Measurements from ENCODE around the gene GMPR. TPM values are rescaled to one million over a fixed set of nuclear protein-coding genes. Genes with fewer than 3 reads are reported as not detected.
"Not testable (repeated sequence)": the region's sequence is repeated elsewhere in the genome, so short reads cannot be mapped to it uniquely, and the experiment has no call there.

GMPR gene
- total RNA-seq, 1 donor from 2014 or later: 17.6 TPM

GRCh38 chr6:16265351-16266341, 27.3 kb downstream of the GMPR start:
- Histone ChIP-seq H3K9me3 (no peaks in the 10 kb centered on the region), H3K27ac (no peak overlapping the region), H3K27me3 (no peaks in the 10 kb centered on the region), H3K4me1 (peaks cover 2% of the 10 kb centered on the region), H3K36me3 (no peaks in the 10 kb centered on the region), H3K4me3 (no peak overlapping the region)
- no peak for TF ChIP-seq CTCF (IDR thresholded peaks at IDR 0.05)
- ATAC-seq: no peak
- intact Hi-C loops (cut with DNase I): no loop called here
- no peak for DNase-seq

- Histone ChIP-seq H3K27ac (no peak overlapping the region), H3K4me1 (no peaks in the 10 kb centered on the region), H3K9me3 (no peaks in the 10 kb centered on the region), H3K4me3 (no peak overlapping the region), H3K27me3 (no peaks in the 10 kb centered on the region), H3K36me3 (no peaks in the 10 kb centered on the region)
- ATAC-seq (no peak), DNase-seq (no peak)
- intact Hi-C loops (cut with DNase I): no loop called here
- TF ChIP-seq CTCF (IDR thresholded peaks at IDR 0.05): no peak
Measured at GRCh38 chr6:16267428-16268263, 29.3 kb downstream of the GMPR start.

- H3K27me3 ChIP-seq; H3K4me3 ChIP-seq; ATAC-seq; DNase-seq; H3K27ac ChIP-seq; H3K9me3 ChIP-seq; intact Hi-C loops (cut with DNase I); H3K36me3 ChIP-seq; H3K4me1 ChIP-seq: not testable (repeated sequence)
Measured at GRCh38 chr6:16269442-16270070, 31.2 kb downstream of the GMPR start.

- intact Hi-C loops (cut with DNase I): no loop called here
- ATAC-seq: no peak
Measured at GRCh38 chr6:16270178-16270794, 31.9 kb downstream of the GMPR start.

GRCh38 chr6:16271428-16271827, 33.0 kb downstream of the GMPR start:
- H3K9me3 ChIP-seq: no peaks in the 10 kb centered on the region
- H3K4me3 ChIP-seq: no peak overlapping the region
- no peaks in the 10 kb centered on the region for H3K27me3 ChIP-seq
- DNase-seq: no peak
- no peaks in the 10 kb centered on the region for H3K36me3 ChIP-seq
- TF ChIP-seq CTCF (IDR thresholded peaks at IDR 0.05): no peak
- no peak for ATAC-seq
- no peak overlapping the region for H3K27ac ChIP-seq
- H3K4me1 ChIP-seq: no peaks in the 10 kb centered on the region
- intact Hi-C loops (cut with DNase I): no loop called here

More at GRCh38 chr6:16270178-16270794, 31.9 kb downstream of the GMPR start:
- Histone ChIP-seq H3K4me1 (no peaks in the 10 kb centered on the region), H3K4me3 (no peak overlapping the region), H3K9me3 (no peaks in the 10 kb centered on the region), H3K36me3 (no peaks in the 10 kb centered on the region), H3K27me3 (no peaks in the 10 kb centered on the region), H3K27ac (no peak overlapping the region)
- no peak for DNase-seq
- TF ChIP-seq CTCF (IDR thresholded peaks at IDR 0.05): no peak

All from upper lobe of right lung (tissue), 1 donor.